ENCODE measurements around the gene PIN1. TPM values are rescaled to one million over a fixed set of nuclear protein-coding genes. Genes with fewer than 3 reads are reported as not detected.

PIN1 gene
- total and polyA plus RNA-seq, 2 of the 8 experiments (the other 6 are each of a cell fraction or from before 2014, with no cell fraction given): 78.3 to 90.8 TPM

DNA sequence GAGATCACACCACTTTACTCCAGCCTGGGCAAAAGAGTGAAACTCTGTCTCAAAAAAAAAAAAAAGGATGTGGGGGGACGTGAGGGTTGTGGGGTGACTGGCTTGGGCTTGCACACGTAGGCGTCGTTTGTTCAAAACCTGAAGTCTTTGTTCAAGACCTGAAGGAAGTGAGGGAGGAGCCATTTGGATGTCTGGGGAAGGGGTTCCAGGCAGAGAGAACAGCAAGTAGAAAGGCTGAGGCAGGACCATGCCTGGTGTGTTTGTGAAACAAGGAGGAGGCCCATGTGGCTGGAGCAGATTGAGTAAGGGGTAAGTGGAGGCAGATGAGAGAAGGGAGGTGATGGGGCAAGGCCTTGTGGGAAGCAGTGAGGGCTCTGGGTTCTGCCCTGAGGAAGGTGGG is 27.8 kb downstream of the PIN1 start:
- Histone ChIP-seq H4K5ac (ENCODE audit: insufficient read length, low read depth, low read length) (no peak overlapping the region), H3K23me2 (ENCODE audit: low read depth, low read length) (no peaks in the 10 kb centered on the region), H4K8ac (ENCODE audit: extremely low read depth, insufficient read depth, low read length) (no peak overlapping the region), H2AFZ (ENCODE audit: low read length) (no peak overlapping the region), H3K56ac (replicated peaks; ENCODE audit: insufficient read length, low read depth, low read length) (no peak overlapping the region), H2AK5ac (ENCODE audit: low read depth, low read length) (no peak overlapping the region), H2BK120ac (replicated peaks; ENCODE audit: low read depth, low read length) (no peak overlapping the region), H3K4me2 (ENCODE audit: insufficient read depth in 1 of 2, low read depth in 2 of 2, low read length in 2 of 2) (no peak overlapping the region), H3K27ac (ENCODE audit: low read depth, low read length) (no peak overlapping the region), H3K14ac (ENCODE audit: insufficient read length) (no peak overlapping the region), H3K79me1 (ENCODE audit: low read depth, low read length) (peaks cover 2% of the 10 kb centered on the region; the same call in 1 of the 2 replicates), H2BK5ac (ENCODE audit: low read depth, low read length) (no peak overlapping the region), H3K23ac (ENCODE audit: insufficient read length) (no peak overlapping the region), H3K9me3 (ENCODE audit: insufficient read depth in 2 of 2, low read depth in 1 of 2, low read length in 1 of 2) (no peaks in the 10 kb centered on the region), H3K79me2 (ENCODE audit: control insufficient read depth in 1 of 2, insufficient read depth in 2 of 2, low read length in 2 of 2) (no peaks in the 10 kb centered on the region), H3K4me3 (ENCODE audit: extremely low read depth in 1 of 4, insufficient read depth in 2 of 4, low read depth in 3 of 4, low read length in 4 of 4) (no peak overlapping the region), H3K27me3 (replicated peaks in 1 of 4; ENCODE audit: control insufficient read depth in 3 of 4, extremely low read depth in 1 of 4, insufficient read depth in 3 of 4, low read length in 3 of 4) (no peaks in the 10 kb centered on the region), H2BK20ac (ENCODE audit: low read length) (no peak overlapping the region), H3K18ac (ENCODE audit: extremely low read depth, low read length) (no peak overlapping the region), H3K36me3 (ENCODE audit: control insufficient read depth in 2 of 4, insufficient read depth in 4 of 4, low read length in 3 of 4) (no peaks in the 10 kb centered on the region; a peak in 1 of 8 replicates), H4K91ac (replicated peaks; ENCODE audit: insufficient read length, low read length) (no peak overlapping the region), H3K9ac (replicated peaks in 1 of 4; ENCODE audit: extremely low read depth in 1 of 4, low read depth in 3 of 4, low read length in 3 of 4) (no peak overlapping the region), H4K20me1 (replicated peaks in 1 of 2; ENCODE audit: control insufficient read depth in 1 of 2, insufficient read depth in 2 of 2, low read length in 2 of 2) (peaks cover 1 to 2% of the 10 kb centered on the region in 2 experiments), H3K4me1 (replicated peaks in 1 of 4; ENCODE audit: control insufficient read depth in 3 of 4, insufficient read depth in 4 of 4, low read length in 3 of 4) (peaks cover 0 to 7% (median 4%) of the 10 kb centered on the region in 4 experiments; a peak in 4 of 7 replicates), H2BK15ac (ENCODE audit: low read length) (peak overlapping the region; percentile 16; the same call in 1 of the 2 replicates), H3K4ac (replicated peaks; ENCODE audit: insufficient read length, low read depth, low read length) (no peak overlapping the region), H2BK12ac (ENCODE audit: low read depth, low read length) (no peak overlapping the region)
- TF ChIP-seq BRCA1 (IDR thresholded peaks at IDR 0.05; ENCODE audit: low read depth, low read length) (no peak), SP2 (IDR thresholded peaks at IDR 0.05; ENCODE audit: low read length) (no peak), KDM1A (IDR thresholded peaks at IDR 0.05; ENCODE audit: borderline replicate concordance, low read length) (peak; percentile 24; the same call in 1 of the 2 replicates)
- ChIA-PET POLR2A (ENCODE audit: partially characterized antibody) (interaction anchor here (0.6 kb wide), 2 partner anchors 13 to 95 kb away, joined by 4 read pairs; no protein-coding TSS in a partner anchor), CTCF (ENCODE audit: partially characterized antibody) (interaction anchor here (0.6 to 2.1 kb wide), 4 partner anchors 10 to 1511 kb away, joined by 3 to 11 read pairs (median 4); partner anchors contain the start of gene SWSAP1)
- 94% methylated on average over 4 of the region's 4 CpGs; no CpG with 5 or more reads in 1 of the 2 experiments for WGBS, 2 experiments (ENCODE audit: extremely low coverage in 1 of 2, insufficient coverage in 1 of 2, insufficient read length in 1 of 2, insufficient replicate concordance in 2 of 2, low coverage in 1 of 2, low lambda C conversion rate in 2 of 2, missing lambda C conversion rate in 1 of 2)
- no peak for FAIRE-seq
- DNase-seq (ENCODE audit: low read depth in 1 of 2, low spot score in 2 of 2): no peak
